Activated CD8-positive, alpha-beta T cell treated with anti-CD3 and anti-CD28 coated beads for 36 hours (primary cell): ENCODE results near the gene NR4A1. TPM values are rescaled to one million over a fixed set of nuclear protein-coding genes. Genes with fewer than 3 reads are reported as not detected.
A peak's percentile ranks its signal among the peaks of the same experiment; 100 is the strongest.

Experiments used
- ATAC-seq: fragments of 200-7000 bp; cut with Tn5 transposase; one replicate; pipeline ENCODE4 v1.10.0; 2021; ENCODE audit warnings: mild to moderate bottlenecking, moderate library complexity
- CTCF ChIA-PET: fragments of 350-600 bp; sonication (Branson Sonifier 250); formaldehyde crosslinking; loops from one replicate; lab custom pipeline; 2021; ENCODE audit warnings: antibody characterized with exemption; lab: Charles Lee
- POLR2A ChIA-PET: fragments of 350-600 bp; sonication (Branson Sonifier 250); formaldehyde crosslinking; loops from one replicate; lab custom pipeline; 2021; ENCODE audit warnings: antibody characterized with exemption; lab: Charles Lee
- DNase-seq: peaks from one replicate; pipeline ENCODE4 v3.0.0-alpha.2; 2020
- H3K27ac Mint-ChIP-seq: one replicate; pipeline ENCODE4 v1.8.0; 2021; ENCODE audit warnings: mild to moderate bottlenecking, mixed read lengths
- H3K27me3 Mint-ChIP-seq: one replicate; pipeline ENCODE4 v1.8.0; 2021; ENCODE audit warnings: mixed read lengths
- H3K36me3 Mint-ChIP-seq: one replicate; pipeline ENCODE4 v1.8.0; 2021; ENCODE audit warnings: low read depth, mixed read lengths
- H3K4me1 Mint-ChIP-seq: one replicate; pipeline ENCODE4 v1.8.0; 2021; ENCODE audit warnings: low read depth, mixed read lengths
- H3K4me3 Mint-ChIP-seq: one replicate; pipeline ENCODE4 v1.8.0; 2021; ENCODE audit warnings: mild to moderate bottlenecking, moderate library complexity, mixed read lengths
- H3K9me3 Mint-ChIP-seq: one replicate; pipeline ENCODE4 v1.8.0; 2021; ENCODE audit warnings: mixed read lengths
- CTCF ChIP-seq: fragments of 200-600 bp; IDR thresholded peaks from one replicate; pipeline ENCODE4 v1.8.0; 2022; ENCODE audit warnings: antibody characterized with exemption, mild to moderate bottlenecking
- intact Hi-C: fragments of 100-400 bp; cut with micrococcal nuclease; formaldehyde crosslinking; loops from one replicate; pipeline ENCODE4 v1.10.0; 2022
- total RNA-seq, 2 experiments: library from RNA; stranded (reverse); gene quantifications; one replicate each; pipeline ENCODE4 v1.2.3, GENCODE V29; 2021

NR4A1 gene
- total RNA-seq, 2 experiments from 2014 or later: 120 to 128 TPM

DNA sequence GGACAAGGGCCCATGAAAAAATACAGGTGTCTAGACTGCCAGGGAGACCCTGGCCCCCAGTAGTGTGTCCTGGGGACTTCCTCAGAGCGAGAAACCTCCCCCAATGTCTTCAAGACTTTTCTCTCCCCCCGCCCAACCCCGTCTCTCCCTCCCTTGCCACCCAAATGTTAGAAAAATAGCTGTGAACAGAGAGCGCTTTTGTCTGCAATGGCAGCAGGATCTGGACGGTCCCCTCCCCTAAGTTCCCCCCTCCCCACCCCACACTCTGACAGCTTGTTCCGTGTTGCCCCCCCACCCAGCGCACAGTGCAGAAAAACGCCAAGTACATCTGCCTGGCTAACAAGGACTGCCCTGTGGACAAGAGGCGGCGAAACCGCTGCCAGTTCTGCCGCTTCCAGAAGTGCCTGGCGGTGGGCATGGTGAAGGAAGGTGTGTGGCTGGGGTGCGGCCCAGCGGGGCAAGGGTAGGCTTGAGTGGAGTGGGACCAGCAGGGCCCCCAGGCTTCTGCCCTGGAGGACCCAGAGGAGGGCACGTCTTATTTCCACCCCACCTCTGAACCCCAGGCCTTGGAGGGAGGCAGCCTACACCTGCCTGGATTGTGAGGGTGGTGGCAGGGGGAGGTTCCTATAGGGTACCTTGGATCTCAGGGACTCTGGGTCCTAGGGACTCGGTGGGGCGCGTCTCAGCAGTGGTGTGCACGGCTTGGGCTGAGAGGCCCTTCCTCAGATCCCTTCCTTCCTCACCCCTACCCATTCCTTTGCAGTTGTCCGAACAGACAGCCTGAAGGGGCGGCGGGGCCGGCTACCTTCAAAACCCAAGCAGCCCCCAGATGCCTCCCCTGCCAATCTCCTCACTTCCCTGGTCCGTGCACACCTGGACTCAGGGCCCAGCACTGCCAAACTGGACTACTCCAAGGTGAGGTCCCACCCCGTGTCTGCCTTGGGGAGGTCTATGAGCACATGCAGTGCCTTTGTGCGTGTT is 4.8 kb downstream of the NR4A1 start:
- TF ChIP-seq CTCF: no peak
- Mint-ChIP-seq H3K4me1 (peaks cover 18% of the 10 kb centered on the region), H3K36me3 (peaks cover 63% of the 10 kb centered on the region), H3K4me3 (no peak overlapping the region), H3K27ac (no peak overlapping the region), H3K27me3 (no peaks in the 10 kb centered on the region), H3K9me3 (no peaks in the 10 kb centered on the region)
- intact Hi-C loops: no loop called here
- no peak for DNase-seq
- ChIA-PET POLR2A (no interaction called here), CTCF (interaction anchor here (1.1 to 27.5 kb wide), 2 partner anchors 14 to 30 kb away, joined by 3 to 602 read pairs; partner anchors contain the start of gene ATG101)
- ATAC-seq: no peak

DNA sequence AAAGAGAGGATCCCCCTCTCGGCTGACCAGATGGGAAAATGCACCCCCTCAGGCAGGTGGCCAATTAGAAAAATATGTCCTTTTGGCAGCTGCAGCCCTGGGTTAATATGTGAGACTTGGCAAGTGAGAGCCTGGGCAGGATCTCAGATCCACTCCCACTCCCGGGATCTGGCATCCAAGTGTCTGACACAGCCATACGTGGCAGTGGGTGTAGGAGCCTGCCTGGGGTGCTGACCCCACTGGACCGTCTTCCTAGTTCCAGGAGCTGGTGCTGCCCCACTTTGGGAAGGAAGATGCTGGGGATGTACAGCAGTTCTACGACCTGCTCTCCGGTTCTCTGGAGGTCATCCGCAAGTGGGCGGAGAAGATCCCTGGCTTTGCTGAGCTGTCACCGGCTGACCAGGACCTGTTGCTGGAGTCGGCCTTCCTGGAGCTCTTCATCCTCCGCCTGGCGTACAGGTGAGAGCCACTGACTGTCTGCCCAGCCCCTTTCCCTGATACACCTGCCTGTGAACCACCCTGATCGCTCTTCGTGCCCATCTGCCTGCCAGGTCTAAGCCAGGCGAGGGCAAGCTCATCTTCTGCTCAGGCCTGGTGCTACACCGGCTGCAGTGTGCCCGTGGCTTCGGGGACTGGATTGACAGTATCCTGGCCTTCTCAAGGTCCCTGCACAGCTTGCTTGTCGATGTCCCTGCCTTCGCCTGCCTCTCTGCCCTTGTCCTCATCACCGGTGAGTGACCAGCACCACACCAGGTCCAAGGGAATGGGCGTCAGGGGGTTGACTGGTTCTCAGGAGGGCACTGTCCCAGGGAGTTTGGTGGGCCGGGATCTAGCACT is 5.8 kb downstream of the NR4A1 start:
- H3K4me1 Mint-ChIP-seq: peaks cover 17% of the 10 kb centered on the region
- no peak overlapping the region for H3K4me3 Mint-ChIP-seq
- H3K27ac Mint-ChIP-seq: no peak overlapping the region
- intact Hi-C loops: no loop called here
- no peaks in the 10 kb centered on the region for H3K27me3 Mint-ChIP-seq
- H3K9me3 Mint-ChIP-seq: no peaks in the 10 kb centered on the region
- CTCF ChIA-PET: interaction anchor here (1.0 to 27.5 kb wide), 4 partner anchors 13 to 63 kb away, joined by 3 to 602 read pairs (median 4); partner anchors contain the start of gene ATG101
- POLR2A ChIA-PET: no interaction called here
- DNase-seq (no peak), ATAC-seq (no peak)
- peaks cover 54% of the 10 kb centered on the region for H3K36me3 Mint-ChIP-seq
- no peak for TF ChIP-seq CTCF

DNA sequence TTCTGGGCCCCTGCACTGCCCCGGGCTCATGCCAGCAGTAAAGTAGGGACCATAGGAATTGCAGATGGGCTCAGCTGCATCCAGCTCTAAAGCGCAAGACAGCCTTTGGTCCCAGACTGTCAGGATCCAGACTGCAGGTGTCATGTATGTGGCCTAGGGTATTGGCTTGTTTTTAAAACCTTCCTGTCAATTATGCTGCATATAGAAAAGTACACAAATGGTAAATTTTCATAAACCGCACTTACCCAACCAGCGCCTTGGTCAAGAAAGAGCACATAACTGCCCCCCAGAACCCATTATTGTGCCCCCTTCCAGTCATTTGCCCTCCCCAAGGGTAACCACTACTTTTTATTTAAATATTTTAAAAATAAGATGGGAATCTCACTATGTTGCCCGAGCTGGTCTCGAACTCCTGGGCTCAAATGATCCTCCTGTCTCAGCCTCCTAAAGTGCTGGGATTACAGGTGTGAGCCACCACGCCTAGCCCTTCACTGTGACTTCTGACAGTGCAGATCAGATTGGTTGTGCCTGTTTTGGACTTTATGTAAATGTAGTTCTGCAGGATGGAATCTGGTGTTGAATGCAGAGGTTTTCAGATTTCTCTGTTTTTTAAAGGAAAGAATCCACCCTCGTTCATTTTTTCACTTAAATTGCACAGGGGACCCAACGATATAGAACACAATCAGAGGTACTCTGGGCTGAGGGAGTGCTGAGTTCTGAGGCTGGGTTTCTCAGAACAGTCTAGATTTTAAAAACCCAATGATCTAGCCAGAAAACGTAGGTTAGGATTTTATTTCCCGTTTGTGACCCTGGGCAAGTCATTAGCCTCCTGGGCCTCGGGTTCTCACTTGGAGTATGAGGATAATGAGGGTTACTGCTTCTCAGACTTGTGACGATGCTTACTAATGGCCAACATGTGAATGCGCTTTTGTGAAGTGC is 6.7 kb downstream of the NR4A1 start:
- peak overlapping the region; percentile 25 for H3K27ac Mint-ChIP-seq
- no peak for TF ChIP-seq CTCF
- no peaks in the 10 kb centered on the region for H3K9me3 Mint-ChIP-seq
- H3K4me3 Mint-ChIP-seq: no peak overlapping the region
- no peak for DNase-seq
- ATAC-seq: no peak
- no peaks in the 10 kb centered on the region for H3K27me3 Mint-ChIP-seq
- peaks cover 45% of the 10 kb centered on the region for H3K36me3 Mint-ChIP-seq
- ChIA-PET POLR2A (no interaction called here), CTCF (interaction anchor here (1.0 to 27.5 kb wide), 7 partner anchors 10 to 62 kb away, joined by 3 to 602 read pairs (median 5); partner anchors contain the start of gene ATG101)
- peaks cover 13% of the 10 kb centered on the region for H3K4me1 Mint-ChIP-seq
- intact Hi-C loops: no loop called here

GRCh38 chr12:52058631-52059361 is 7.6 kb downstream of the NR4A1 start:
- no peak for TF ChIP-seq CTCF
- POLR2A ChIA-PET: interaction anchor here (0.9 to 1.0 kb wide), 2 partner anchors 11 to 186 kb away, joined by 3 read pairs; partner anchors contain the start of gene ATG101
- no peak overlapping the region for H3K4me3 Mint-ChIP-seq
- ATAC-seq (no peak), DNase-seq (no peak)
- H3K9me3 Mint-ChIP-seq: no peaks in the 10 kb centered on the region
- H3K36me3 Mint-ChIP-seq: peaks cover 38% of the 10 kb centered on the region
- no peak overlapping the region for H3K27ac Mint-ChIP-seq
- intact Hi-C loops: no loop called here
- H3K4me1 Mint-ChIP-seq: peaks cover 6% of the 10 kb centered on the region
- H3K27me3 Mint-ChIP-seq: no peaks in the 10 kb centered on the region
- CTCF ChIA-PET: interaction anchor here (1.2 to 27.5 kb wide), 6 partner anchors 8 to 33 kb away, joined by 3 to 602 read pairs (median 5); partner anchors contain the start of genes ATG101 and NR4A1
